HCT116 (cell line): ENCODE measurements around the gene TGFBR3. TPM values are rescaled to one million over a fixed set of nuclear protein-coding genes. Genes with fewer than 3 reads are reported as not detected.

ENCODE experiments used
- ATAC-seq: fragments of 200-7000 bp; cut with Tn5 transposase; 2 replicates; pipeline ENCODE4 v1.9.1; 2020; ENCODE audit warnings: mild to moderate bottlenecking, moderate library complexity
- BruUV-seq: library from RNA; stranded (reverse); fragments of 400-500 nt; replicated peaks from 2 replicates; lab custom pipeline; 2021; lab: Mats Ljungman, UMichigan
- CTCF ChIA-PET: fragments of 300-600 bp; sonication (Branson Sonifier 250); formaldehyde crosslinking; loops from one replicate; lab custom pipeline; 2021; ENCODE audit warnings: antibody characterized with exemption; lab: Charles Lee
- POLR2A ChIA-PET: fragments of 300-600, 350-600 bp; sonication (Branson Sonifier 250); formaldehyde crosslinking; loops from one replicate; lab custom pipeline; 2021; ENCODE audit warnings: antibody characterized with exemption; lab: Charles Lee
- RAD21 ChIA-PET, 2 experiments: fragments of 300-600 bp; sonication (Branson Sonifier 250); formaldehyde crosslinking; loops; one replicate each; lab custom pipeline; 2023; ENCODE audit warnings: low total read pairs in 2 of 2; ENCODE audit not compliant: uncharacterized antibody in 2 of 2, unreplicated experiment in 2 of 2, low non-redundant PET in 1 of 2; lab: Charles Lee
- DNase-seq: peaks from one replicate; pipeline ENCODE4 v3.0.0-alpha.2; 2010; ENCODE audit warnings: low read depth, low spot score
- H2AFZ ChIP-seq: fragments of 200-600 bp; shearing (Covaris generic), sonication (generic); 2 replicates; pipeline ENCODE4 v1.6.1; 2017; ENCODE audit warnings: low read depth, mixed run types, mixed read lengths, antibody characterized with exemption, low read length; ENCODE audit not compliant: poor library complexity, severe bottlenecking
- H3K27ac ChIP-seq: 2 replicates; pipeline ENCODE4 v1.5.1; 2012; ENCODE audit warnings: low read depth, low read length
- H3K27me3 ChIP-seq: fragments of 200-600 bp; sonication (generic); 2 replicates; pipeline ENCODE4 v1.6.1; 2016; ENCODE audit warnings: mixed run types, low read length, mixed read lengths; ENCODE audit not compliant: insufficient read depth
- H3K36me3 ChIP-seq, 2 experiments: fragments of 200-500 bp in 1 of 2; fragments of 200-600 bp in 1 of 2; sonication (Bioruptor generic) in 1 of 2; sonication (generic) in 1 of 2; 2 replicates each; pipeline versions ENCODE4 v1.5.1 to v1.6.1; 2014 to 2016; ENCODE audit warnings: low read length in 2 of 2, inconsistent platforms in 1 of 2, mixed read lengths in 1 of 2, mixed run types in 1 of 2; ENCODE audit not compliant: insufficient read depth in 2 of 2, control insufficient read depth in 1 of 2
- H3K4me1 ChIP-seq, 2 experiments: fragments of 200-600 bp in 1 of 2; sonication (generic) in 1 of 2; 2 replicates each; pipeline versions ENCODE4 v1.5.1 to v1.6.1; 2012 to 2017; ENCODE audit warnings: low read length in 2 of 2, inconsistent platforms in 1 of 2, mild to moderate bottlenecking in 1 of 2, mixed read lengths in 1 of 2, mixed run types in 1 of 2, moderate library complexity in 1 of 2; ENCODE audit not compliant: insufficient read depth in 2 of 2, control insufficient read depth in 1 of 2
- H3K4me2 ChIP-seq: fragments of 200-600 bp; sonication (generic); 2 replicates; pipeline ENCODE4 v1.6.1; 2017; ENCODE audit warnings: mixed run types, low read length, mixed read lengths
- H3K4me3 ChIP-seq, 2 experiments: fragments of 200-600 bp in 1 of 2; sonication (generic) in 1 of 2; replicated peaks in 1 of 2; 2 replicates each; pipeline ENCODE4 v1.5.1; 2011 to 2016; ENCODE audit warnings: low read length in 2 of 2, control low read depth in 1 of 2, low read depth in 1 of 2, mild to moderate bottlenecking in 1 of 2, mixed read lengths in 1 of 2, mixed run types in 1 of 2
- H3K79me2 ChIP-seq: fragments of 200-600 bp; sonication (generic); 2 replicates; pipeline ENCODE4 v1.6.1; 2017; ENCODE audit warnings: mild to moderate bottlenecking, mixed run types, low read length, moderate library complexity, mixed read lengths; ENCODE audit not compliant: insufficient read depth
- H3K9ac ChIP-seq: fragments of 200-600 bp; sonication (generic); 2 replicates; pipeline ENCODE4 v1.6.1; 2016; ENCODE audit warnings: low read length, mixed read lengths
- H3K9me2 ChIP-seq: fragments of 200-600 bp; sonication (generic), shearing (Covaris generic); 2 replicates; pipeline ENCODE4 v1.6.1; 2017; ENCODE audit warnings: mixed run types, mild to moderate bottlenecking, moderate library complexity; ENCODE audit not compliant: insufficient read depth
- H3K9me3 ChIP-seq, 2 experiments: fragments of 200-500 bp in 1 of 2; fragments of 200-600 bp in 1 of 2; sonication (Bioruptor generic) in 1 of 2; sonication (generic) in 1 of 2; 2 replicates each; pipeline ENCODE4 v1.6.1; 2014 to 2017; ENCODE audit warnings: low read length in 2 of 2, mixed read lengths in 2 of 2, inconsistent platforms in 1 of 2, low read depth in 1 of 2, mild to moderate bottlenecking in 1 of 2, mixed run types in 1 of 2, moderate library complexity in 1 of 2; ENCODE audit not compliant: control insufficient read depth in 1 of 2, insufficient read depth in 1 of 2
- H4K20me1 ChIP-seq: fragments of 200-600 bp; sonication (generic), shearing (Covaris generic); 2 replicates; pipeline ENCODE4 v1.6.1; 2017; ENCODE audit warnings: mixed run types, mild to moderate bottlenecking, moderate library complexity; ENCODE audit not compliant: insufficient read depth
- ATF3 ChIP-seq: IDR thresholded peaks from 2 replicates; pipeline ENCODE4 v1.6.1; 2012
- CTCF ChIP-seq, 3 experiments: fragments of 200-600 bp in 1 of 3; sonication (generic) in 1 of 3; IDR thresholded peaks in 2 of 3; conservative IDR thresholded peaks in 1 of 3; 2 replicates each; pipeline ENCODE4 v1.5.1; 2012 to 2017; ENCODE audit warnings: low read depth in 2 of 3, low read length in 2 of 3, antibody characterized with exemption in 1 of 3, borderline replicate concordance in 1 of 3, control low read depth in 1 of 3, mild to moderate bottlenecking in 1 of 3, mixed read lengths in 1 of 3, mixed run types in 1 of 3, moderate library complexity in 1 of 3; ENCODE audit not compliant: insufficient read depth in 1 of 3
- EGR1 ChIP-seq: IDR thresholded peaks from 2 replicates; pipeline ENCODE4 v1.6.1; 2012; ENCODE audit warnings: low read depth
- FOSL1 ChIP-seq: IDR thresholded peaks from 2 replicates; pipeline ENCODE4 v1.6.1; 2012; ENCODE audit warnings: low read depth
- JUND ChIP-seq: IDR thresholded peaks from 2 replicates; pipeline ENCODE4 v1.6.1; 2012
- POLR2A ChIP-seq: IDR thresholded peaks from 2 replicates; pipeline ENCODE4 v1.7.0; 2011; ENCODE audit warnings: borderline replicate concordance; ENCODE audit not compliant: insufficient read depth, insufficient read length; ENCODE audit errors: extremely low read depth
- POLR2AphosphoS5 ChIP-seq: IDR thresholded peaks from 2 replicates; pipeline ENCODE4 v1.6.1; 2011; ENCODE audit warnings: mild to moderate bottlenecking, low read depth, low read length, moderate library complexity
- RAD21 ChIP-seq: IDR thresholded peaks from 2 replicates; pipeline ENCODE4 v1.6.1; 2012; ENCODE audit warnings: low read depth, mild to moderate bottlenecking
- REST ChIP-seq: IDR thresholded peaks from 2 replicates; pipeline ENCODE4 v1.6.1; 2012; ENCODE audit warnings: low read depth
- SP1 ChIP-seq: IDR thresholded peaks from 2 replicates; pipeline ENCODE4 v1.6.1; 2012; ENCODE audit warnings: low read depth
- TCF7L2 ChIP-seq: IDR thresholded peaks from 2 replicates; pipeline ENCODE4 v1.7.0; 2011; ENCODE audit warnings: borderline replicate concordance, inconsistent platforms; ENCODE audit not compliant: insufficient read depth, insufficient read length; ENCODE audit errors: extremely low read depth
- YY1 ChIP-seq: IDR thresholded peaks from 2 replicates; pipeline ENCODE4 v1.6.1; 2011; ENCODE audit warnings: low read length, low read depth, moderate library complexity, mild to moderate bottlenecking; ENCODE audit not compliant: insufficient replicate concordance; ENCODE audit errors: extremely low read depth
- ZFX ChIP-seq: fragments of 450-650 bp; IDR thresholded peaks from 2 replicates; pipeline ENCODE4 v1.6.1; 2017
- ZNF274 ChIP-seq: fragments of 200-500 bp; sonication (Bioruptor generic); IDR thresholded peaks from 2 replicates; pipeline ENCODE4 v1.6.1; 2014; ENCODE audit warnings: mild to moderate bottlenecking, low read depth, low read length, inconsistent platforms
- intact Hi-C: fragments of 100-400 bp; cut with micrococcal nuclease; formaldehyde crosslinking; loops from 2 replicates; pipeline ENCODE4 v1.10.0; 2022
- total RNA-seq: library from RNA; stranded (reverse); gene quantifications from one replicate; pipeline ENCODE4 v1.2.1, GENCODE V29; 2021; ENCODE audit not compliant: unreplicated experiment

The TGFBR3 gene
- total RNA-seq, 1 experiment from 2014 or later: 7.1 TPM

GRCh38 chr1:91897016-91897415 lies 11.1 kb upstream of the TGFBR3 start:
- no peaks in the 10 kb centered on the region for H3K27me3 ChIP-seq
- ChIA-PET RAD21 (interaction anchor here in 1 of 2 experiments (0.6 kb wide), 1 partner anchor 10 kb away, joined by 4 read pairs; no protein-coding TSS in a partner anchor), POLR2A (no interaction called here), CTCF (no interaction called here)
- peaks cover 0 to 8% of the 10 kb centered on the region in 2 experiments; a peak in 2 of 4 replicates for H3K4me1 ChIP-seq
- H3K9ac ChIP-seq: no peak overlapping the region
- no peaks in the 10 kb centered on the region for H3K79me2 ChIP-seq
- no peak overlapping the region for H2AFZ ChIP-seq
- TF ChIP-seq POLR2A (no peak), CTCF (IDR thresholded peaks at IDR 0.05 in 2 of 3, conservative IDR thresholded peaks at IDR 0.05 in 1 of 3; ENCODE audit: borderline replicate concordance in 1 of 3, insufficient read depth in 1 of 3, low read depth in 2 of 3, low read length in 2 of 3) (0 out of 6 replicates have a peak, but pooled peaks of 1 of the 3 experiments have one; percentile 10), JUND (no peak)
- no peaks in the 10 kb centered on the region for H4K20me1 ChIP-seq
- H3K9me3 ChIP-seq: no peaks in the 10 kb centered on the region
- H3K36me3 ChIP-seq: no peaks in the 10 kb centered on the region
- H3K27ac ChIP-seq: no peak overlapping the region
- H3K4me2 ChIP-seq: no peak overlapping the region
- no peaks in the 10 kb centered on the region for H3K9me2 ChIP-seq
- no peak for ATAC-seq
- DNase-seq: no peak
- no TSS peak for BruUV-seq
- H3K4me3 ChIP-seq: no peak overlapping the region
- intact Hi-C loops: no loop called here

- Histone ChIP-seq H3K9me2 (no peaks in the 10 kb centered on the region), H3K9ac (no peak overlapping the region), H3K27ac (no peak overlapping the region), H3K4me2 (no peak overlapping the region), H3K79me2 (no peaks in the 10 kb centered on the region), H3K4me3 (no peak overlapping the region), H2AFZ (no peak overlapping the region), H3K4me1 (peaks cover 4 to 18% of the 10 kb centered on the region in 2 experiments; a peak in 3 of 4 replicates), H3K27me3 (no peaks in the 10 kb centered on the region), H3K36me3 (no peaks in the 10 kb centered on the region), H3K9me3 (no peaks in the 10 kb centered on the region), H4K20me1 (no peaks in the 10 kb centered on the region)
- CTCF ChIA-PET: no interaction called here
- no peak for DNase-seq
- POLR2A ChIA-PET: interaction anchor here (0.6 kb wide), 1 partner anchor 9 kb away, joined by 4 read pairs; no protein-coding TSS in a partner anchor
- RAD21 ChIA-PET: interaction anchor here in 1 of 2 experiments (0.6 kb wide), 1 partner anchor 11 kb away, joined by 4 read pairs; no protein-coding TSS in a partner anchor
- no TSS peak for BruUV-seq
- intact Hi-C loops: no loop called here
- no peak for ATAC-seq
- TF ChIP-seq ZFX (no peak), FOSL1 (no peak), JUND (no peak), TCF7L2 (no peak), RAD21 (no peak), ZNF274 (no peak), ATF3 (no peak), YY1 (no peak), POLR2AphosphoS5 (no peak), SP1 (no peak), EGR1 (no peak), REST (no peak)
Observed at GRCh38 chr1:91895832-91896556, 10.0 kb upstream of the TGFBR3 start.
